ENCODE measurements around the gene ERLEC1. TPM values are rescaled to one million over a fixed set of nuclear protein-coding genes. Genes with fewer than 3 reads are reported as not detected.
"Not testable (repeated sequence)": the region's sequence is repeated elsewhere in the genome, so short reads cannot be mapped to it uniquely, and the experiment has no call there.

Gene ERLEC1
- total RNA-seq, 1 experiment from 2014 or later = 56.8 TPM

- no TSS peak for BruUV-seq (replicated peaks)
- peaks cover 3% of the 10 kb centered on the region; the same call in 1 of the 2 replicates for H3K36me3 ChIP-seq (ENCODE audit: low read depth, low read length)
- no peak overlapping the region for H3K9ac ChIP-seq (ENCODE audit: low read length)
- DNase-seq (no peak), ATAC-seq (no peak)
- H2AFZ ChIP-seq (ENCODE audit: low read length) = no peak overlapping the region
- ChIA-PET POLR2A (ENCODE audit: unreplicated experiment) (no interaction called here), CTCF (no interaction called here)
- no peak overlapping the region for H3K4me2 ChIP-seq (ENCODE audit: low read length)
- H3K27me3 ChIP-seq (ENCODE audit: low read length) = no peaks in the 10 kb centered on the region
- H3K4me1 ChIP-seq (ENCODE audit: insufficient read depth, low read length) = peaks cover 45% of the 10 kb centered on the region
- H3K4me3 ChIP-seq (ENCODE audit: low read length) = no peak overlapping the region
- H3K27ac ChIP-seq (ENCODE audit: low read length) = no peak overlapping the region
- intact Hi-C loops (cut with micrococcal nuclease) = no loop called here
- TF ChIP-seq EZH2 (IDR thresholded peaks at IDR 0.05; ENCODE audit: low read length, unreplicated experiment) = no peak
- no peak for TF ChIP-seq EZH2phosphoT487 (IDR thresholded peaks at IDR 0.05; ENCODE audit: borderline replicate concordance, low read length)
- TF ChIP-seq, protein P1, sequence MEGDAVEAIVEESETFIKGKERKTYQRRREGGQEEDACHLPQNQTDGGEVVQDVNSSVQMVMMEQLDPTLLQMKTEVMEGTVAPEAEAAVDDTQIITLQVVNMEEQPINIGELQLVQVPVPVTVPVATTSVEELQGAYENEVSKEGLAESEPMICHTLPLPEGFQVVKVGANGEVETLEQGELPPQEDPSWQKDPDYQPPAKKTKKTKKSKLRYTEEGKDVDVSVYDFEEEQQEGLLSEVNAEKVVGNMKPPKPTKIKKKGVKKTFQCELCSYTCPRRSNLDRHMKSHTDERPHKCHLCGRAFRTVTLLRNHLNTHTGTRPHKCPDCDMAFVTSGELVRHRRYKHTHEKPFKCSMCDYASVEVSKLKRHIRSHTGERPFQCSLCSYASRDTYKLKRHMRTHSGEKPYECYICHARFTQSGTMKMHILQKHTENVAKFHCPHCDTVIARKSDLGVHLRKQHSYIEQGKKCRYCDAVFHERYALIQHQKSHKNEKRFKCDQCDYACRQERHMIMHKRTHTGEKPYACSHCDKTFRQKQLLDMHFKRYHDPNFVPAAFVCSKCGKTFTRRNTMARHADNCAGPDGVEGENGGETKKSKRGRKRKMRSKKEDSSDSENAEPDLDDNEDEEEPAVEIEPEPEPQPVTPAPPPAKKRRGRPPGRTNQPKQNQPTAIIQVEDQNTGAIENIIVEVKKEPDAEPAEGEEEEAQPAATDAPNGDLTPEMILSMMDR (conservative IDR thresholded peaks at IDR 0.05; ENCODE audit: low read depth, low read length) = no peak
- H3K9me3 ChIP-seq (ENCODE audit: low read length) = no peaks in the 10 kb centered on the region
- peaks cover 9% of the 10 kb centered on the region for H3F3A ChIP-seq (ENCODE audit: low read length, unreplicated experiment)
- H4K20me1 ChIP-seq (ENCODE audit: low read length) = no peaks in the 10 kb centered on the region
- no peaks in the 10 kb centered on the region for H3K9me2 ChIP-seq (replicated peaks; ENCODE audit: low read length)
- H3K79me2 ChIP-seq (ENCODE audit: low read length) = no peaks in the 10 kb centered on the region
Measured at GRCh38 chr2:53753041-53753440, 33.8 kb upstream of the ERLEC1 start.

DNA sequence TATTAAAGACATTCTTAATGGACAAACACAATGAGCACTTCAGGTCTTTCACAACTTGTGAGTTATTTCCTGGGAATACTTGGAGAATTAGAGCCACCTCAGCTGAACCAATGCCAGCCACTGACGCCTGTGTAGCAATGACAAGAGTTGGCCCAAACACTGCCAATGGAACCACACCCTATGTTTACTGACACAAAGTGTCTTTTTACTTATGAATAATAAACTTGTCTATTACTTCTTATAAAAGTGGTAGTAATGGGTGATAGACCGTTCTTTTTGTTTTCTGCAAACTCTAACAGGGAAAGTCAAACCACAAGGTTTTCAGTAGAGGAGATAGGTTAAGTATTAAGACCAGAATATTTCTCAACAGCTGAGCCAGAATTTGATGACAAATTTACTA is 31.7 kb upstream of the ERLEC1 start:
- intact Hi-C loops (cut with micrococcal nuclease) = no loop called here
- Histone ChIP-seq H2AFZ (ENCODE audit: low read length) (no peak overlapping the region), H3K9ac (ENCODE audit: low read length) (0 out of 2 replicates have a peak overlapping the region, but pooled peaks have one; percentile 47), H3K27me3 (ENCODE audit: low read length) (no peaks in the 10 kb centered on the region), H3K4me1 (ENCODE audit: insufficient read depth, low read length) (peaks cover 45% of the 10 kb centered on the region), H3K27ac (ENCODE audit: low read length) (peak overlapping the region; percentile 88), H3F3A (ENCODE audit: low read length, unreplicated experiment) (peaks cover 9% of the 10 kb centered on the region), H4K20me1 (ENCODE audit: low read length) (no peaks in the 10 kb centered on the region), H3K79me2 (ENCODE audit: low read length) (no peaks in the 10 kb centered on the region), H3K4me2 (ENCODE audit: low read length) (peak overlapping the region; percentile 42), H3K9me2 (replicated peaks; ENCODE audit: low read length) (no peaks in the 10 kb centered on the region), H3K9me3 (ENCODE audit: low read length) (no peaks in the 10 kb centered on the region), H3K36me3 (ENCODE audit: low read depth, low read length) (0 out of 2 replicates have a peak, but pooled peaks cover 3% of the 10 kb centered on the region), H3K4me3 (ENCODE audit: low read length) (no peak overlapping the region)
- TF ChIP-seq, protein P1 (conservative IDR thresholded peaks at IDR 0.05; ENCODE audit: low read depth, low read length) = no peak
- no peak for TF ChIP-seq EZH2phosphoT487 (IDR thresholded peaks at IDR 0.05; ENCODE audit: borderline replicate concordance, low read length)
- TF ChIP-seq EZH2 (IDR thresholded peaks at IDR 0.05; ENCODE audit: low read length, unreplicated experiment) = no peak
- POLR2A ChIA-PET (ENCODE audit: unreplicated experiment) = no interaction called here
- BruUV-seq (replicated peaks) = no TSS peak
- DNase-seq (peak; percentile 94), ATAC-seq (peak; percentile 75)
- CTCF ChIA-PET = interaction anchor here (0.7 kb wide), 1 partner anchor 240 kb away, joined by 4 read pairs; no protein-coding TSS in a partner anchor

DNA sequence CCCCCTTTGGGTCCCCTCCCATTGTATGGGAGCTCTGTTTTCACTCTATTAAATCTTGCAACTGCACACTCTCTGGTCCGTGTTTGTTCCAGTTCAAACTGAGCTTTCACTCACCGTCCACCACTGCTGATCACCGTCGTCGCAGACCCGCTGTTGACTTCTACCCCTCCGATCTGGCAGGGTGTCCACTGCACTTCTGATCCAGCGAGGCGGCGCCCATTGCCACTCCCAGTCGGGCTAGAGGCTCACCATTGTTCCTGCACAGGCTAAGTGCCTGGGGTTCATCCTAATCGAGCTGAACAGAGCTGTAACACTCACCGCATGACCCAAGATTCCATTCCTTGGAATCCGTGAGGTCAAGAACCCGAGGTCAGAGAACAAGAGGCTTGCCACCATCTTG is 30.2 kb upstream of the ERLEC1 start:
- no peak overlapping the region for H2AFZ ChIP-seq (ENCODE audit: low read length)
- no peak overlapping the region for H3K27ac ChIP-seq (ENCODE audit: low read length)
- CTCF ChIA-PET = no interaction called here
- ATAC-seq (no peak), DNase-seq (no peak)
- no peaks in the 10 kb centered on the region for H4K20me1 ChIP-seq (ENCODE audit: low read length)
- no TSS peak for BruUV-seq (replicated peaks)
- intact Hi-C loops (cut with micrococcal nuclease) = no loop called here
- H3K4me3 ChIP-seq (ENCODE audit: low read length) = no peak overlapping the region
- no peaks in the 10 kb centered on the region for H3K9me2 ChIP-seq (replicated peaks; ENCODE audit: low read length)
- H3K27me3 ChIP-seq (ENCODE audit: low read length) = no peaks in the 10 kb centered on the region
- H3K79me2 ChIP-seq (ENCODE audit: low read length) = no peaks in the 10 kb centered on the region
- 0 out of 2 replicates have a peak, but pooled peaks cover 3% of the 10 kb centered on the region for H3K36me3 ChIP-seq (ENCODE audit: low read depth, low read length)
- H3F3A ChIP-seq (ENCODE audit: low read length, unreplicated experiment) = peaks cover 5% of the 10 kb centered on the region
- H3K9ac ChIP-seq (ENCODE audit: low read length) = no peak overlapping the region
- no peaks in the 10 kb centered on the region for H3K9me3 ChIP-seq (ENCODE audit: low read length)
- POLR2A ChIA-PET (ENCODE audit: unreplicated experiment) = no interaction called here
- H3K4me2 ChIP-seq (ENCODE audit: low read length) = no peak overlapping the region
- H3K4me1 ChIP-seq (ENCODE audit: insufficient read depth, low read length) = peaks cover 32% of the 10 kb centered on the region
- TF ChIP-seq EZH2phosphoT487 (IDR thresholded peaks at IDR 0.05; ENCODE audit: borderline replicate concordance, low read length) (no peak), EZH2 (IDR thresholded peaks at IDR 0.05; ENCODE audit: low read length, unreplicated experiment) (no peak)
- TF ChIP-seq, protein P1 (conservative IDR thresholded peaks at IDR 0.05; ENCODE audit: low read depth, low read length) = no peak

GRCh38 chr2:53757206-53757605 is 29.6 kb upstream of the ERLEC1 start:
- H3K4me3 ChIP-seq (ENCODE audit: low read length); H4K20me1 ChIP-seq (ENCODE audit: low read length); H3K27me3 ChIP-seq (ENCODE audit: low read length); POLR2A ChIA-PET (ENCODE audit: unreplicated experiment); DNase-seq; H3F3A ChIP-seq (ENCODE audit: low read length, unreplicated experiment); H3K36me3 ChIP-seq (ENCODE audit: low read depth, low read length); H3K9ac ChIP-seq (ENCODE audit: low read length); CTCF ChIA-PET; H3K4me2 ChIP-seq (ENCODE audit: low read length); H3K9me3 ChIP-seq (ENCODE audit: low read length); H2AFZ ChIP-seq (ENCODE audit: low read length); H3K27ac ChIP-seq (ENCODE audit: low read length); H3K9me2 ChIP-seq (replicated peaks; ENCODE audit: low read length); H3K79me2 ChIP-seq (ENCODE audit: low read length); BruUV-seq (replicated peaks); intact Hi-C loops (cut with micrococcal nuclease); ATAC-seq: not testable (repeated sequence)
- H3K4me1 ChIP-seq (ENCODE audit: insufficient read depth, low read length) = peaks cover 28% of the 10 kb centered on the region

Data from PC-3 (cell line).